ENCODE measurements around the gene TMEM175.

Gene TMEM175

GRCh38 chr4:962231-963208, 30.3 kb downstream of the TMEM175 start:
- H3K9ac ChIP-seq = no peak overlapping the region
- no peak overlapping the region for H3K4me2 ChIP-seq
- H3K79me2 ChIP-seq (ENCODE audit: insufficient read depth, low read depth) = no peaks in the 10 kb centered on the region
- no peaks in the 10 kb centered on the region for H3K36me3 ChIP-seq (ENCODE audit: insufficient read depth)
- no peak for TF ChIP-seq CTCF (conservative IDR thresholded peaks at IDR 0.05; ENCODE audit: low read depth, low read length)
- no peak overlapping the region for H2AFZ ChIP-seq (ENCODE audit: low read depth)
- no peak overlapping the region for H3K4me3 ChIP-seq (IDR thresholded peaks at IDR 0.05; ENCODE audit: insufficient read depth, low read depth, low read length)
- H4K20me1 ChIP-seq (ENCODE audit: insufficient read depth) = no peaks in the 10 kb centered on the region
- no peaks in the 10 kb centered on the region for H3K27me3 ChIP-seq (ENCODE audit: insufficient read depth, low read depth)
- H3K4me1 ChIP-seq (ENCODE audit: low read depth, poor library complexity, severe bottlenecking) = no peaks in the 10 kb centered on the region
- H3K27ac ChIP-seq = no peak overlapping the region

- H3K79me2 ChIP-seq (ENCODE audit: insufficient read depth, low read depth) = no peaks in the 10 kb centered on the region
- no peaks in the 10 kb centered on the region for H3K27me3 ChIP-seq (ENCODE audit: insufficient read depth, low read depth)
- no peak overlapping the region for H3K4me2 ChIP-seq
- no peak overlapping the region for H2AFZ ChIP-seq (ENCODE audit: low read depth)
- no peaks in the 10 kb centered on the region for H4K20me1 ChIP-seq (ENCODE audit: insufficient read depth)
- no peaks in the 10 kb centered on the region for H3K4me1 ChIP-seq (ENCODE audit: low read depth, poor library complexity, severe bottlenecking)
- H3K9ac ChIP-seq = no peak overlapping the region
- H3K4me3 ChIP-seq (IDR thresholded peaks at IDR 0.05; ENCODE audit: insufficient read depth, low read depth, low read length) = no peak overlapping the region
- H3K27ac ChIP-seq = no peak overlapping the region
- TF ChIP-seq CTCF (conservative IDR thresholded peaks at IDR 0.05; ENCODE audit: low read depth, low read length) = no peak
- H3K36me3 ChIP-seq (ENCODE audit: insufficient read depth) = no peaks in the 10 kb centered on the region
These were observed 31.3 kb downstream of the TMEM175 start for GRCh38 chr4:963276-964225.

- H4K20me1 ChIP-seq (ENCODE audit: insufficient read depth) = no peaks in the 10 kb centered on the region
- H3K27me3 ChIP-seq (ENCODE audit: insufficient read depth, low read depth) = no peaks in the 10 kb centered on the region
- no peak overlapping the region for H3K27ac ChIP-seq
- no peak for TF ChIP-seq CTCF (conservative IDR thresholded peaks at IDR 0.05; ENCODE audit: low read depth, low read length)
- no peak overlapping the region for H3K9ac ChIP-seq
- H3K4me2 ChIP-seq = no peak overlapping the region
- H2AFZ ChIP-seq (ENCODE audit: low read depth) = no peak overlapping the region
- no peak overlapping the region for H3K4me3 ChIP-seq (IDR thresholded peaks at IDR 0.05; ENCODE audit: insufficient read depth, low read depth, low read length)
- H3K79me2 ChIP-seq (ENCODE audit: insufficient read depth, low read depth) = no peaks in the 10 kb centered on the region
- H3K4me1 ChIP-seq (ENCODE audit: low read depth, poor library complexity, severe bottlenecking) = no peaks in the 10 kb centered on the region
- H3K36me3 ChIP-seq (ENCODE audit: insufficient read depth) = no peaks in the 10 kb centered on the region
These were observed 32.2 kb downstream of the TMEM175 start for GRCh38 chr4:964346-965025.

- Histone ChIP-seq H3K4me2 (no peak overlapping the region), H3K36me3 (ENCODE audit: insufficient read depth) (no peaks in the 10 kb centered on the region), H2AFZ (ENCODE audit: low read depth) (no peak overlapping the region), H3K4me3 (IDR thresholded peaks at IDR 0.05; ENCODE audit: insufficient read depth, low read depth, low read length) (no peak overlapping the region), H3K9ac (no peak overlapping the region), H3K27me3 (ENCODE audit: insufficient read depth, low read depth) (no peaks in the 10 kb centered on the region), H4K20me1 (ENCODE audit: insufficient read depth) (no peaks in the 10 kb centered on the region), H3K27ac (no peak overlapping the region), H3K4me1 (ENCODE audit: low read depth, poor library complexity, severe bottlenecking) (no peaks in the 10 kb centered on the region), H3K79me2 (ENCODE audit: insufficient read depth, low read depth) (no peaks in the 10 kb centered on the region)
- TF ChIP-seq CTCF (conservative IDR thresholded peaks at IDR 0.05; ENCODE audit: low read depth, low read length) = no peak
These were observed 32.9 kb downstream of the TMEM175 start for GRCh38 chr4:965048-965765.

Measured in KMS-11 (cell line).